ENCODE measurements around the gene EPHA8.

The EPHA8 gene

DNA sequence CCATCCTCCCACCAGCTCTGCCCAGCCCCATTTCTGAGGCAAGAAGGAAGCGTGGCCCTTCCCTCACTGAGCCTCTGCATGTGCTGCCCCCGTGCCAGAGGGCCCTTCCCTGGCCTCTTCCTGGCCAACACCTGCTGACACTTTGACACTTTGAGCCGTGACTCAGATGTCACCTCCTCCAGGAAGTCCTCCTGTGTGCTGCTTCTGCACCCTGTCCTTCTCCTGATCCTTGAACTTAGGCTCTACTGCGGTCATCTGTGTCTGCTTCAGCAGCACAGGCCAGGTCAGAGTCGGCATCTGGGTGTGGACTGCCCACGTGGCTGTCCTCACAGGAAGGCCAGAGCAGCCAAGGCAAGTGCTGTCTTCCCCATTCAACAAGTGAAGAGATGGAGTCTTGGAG is 19.6 kb upstream of the EPHA8 start:
- no peak overlapping the region for H3K4me3 ChIP-seq (ENCODE audit: low read depth, low read length)
- TF ChIP-seq, protein P1, sequence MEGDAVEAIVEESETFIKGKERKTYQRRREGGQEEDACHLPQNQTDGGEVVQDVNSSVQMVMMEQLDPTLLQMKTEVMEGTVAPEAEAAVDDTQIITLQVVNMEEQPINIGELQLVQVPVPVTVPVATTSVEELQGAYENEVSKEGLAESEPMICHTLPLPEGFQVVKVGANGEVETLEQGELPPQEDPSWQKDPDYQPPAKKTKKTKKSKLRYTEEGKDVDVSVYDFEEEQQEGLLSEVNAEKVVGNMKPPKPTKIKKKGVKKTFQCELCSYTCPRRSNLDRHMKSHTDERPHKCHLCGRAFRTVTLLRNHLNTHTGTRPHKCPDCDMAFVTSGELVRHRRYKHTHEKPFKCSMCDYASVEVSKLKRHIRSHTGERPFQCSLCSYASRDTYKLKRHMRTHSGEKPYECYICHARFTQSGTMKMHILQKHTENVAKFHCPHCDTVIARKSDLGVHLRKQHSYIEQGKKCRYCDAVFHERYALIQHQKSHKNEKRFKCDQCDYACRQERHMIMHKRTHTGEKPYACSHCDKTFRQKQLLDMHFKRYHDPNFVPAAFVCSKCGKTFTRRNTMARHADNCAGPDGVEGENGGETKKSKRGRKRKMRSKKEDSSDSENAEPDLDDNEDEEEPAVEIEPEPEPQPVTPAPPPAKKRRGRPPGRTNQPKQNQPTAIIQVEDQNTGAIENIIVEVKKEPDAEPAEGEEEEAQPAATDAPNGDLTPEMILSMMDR (IDR thresholded peaks at IDR 0.05; ENCODE audit: borderline replicate concordance, insufficient read depth, low read depth, low read length): no peak

DNA sequence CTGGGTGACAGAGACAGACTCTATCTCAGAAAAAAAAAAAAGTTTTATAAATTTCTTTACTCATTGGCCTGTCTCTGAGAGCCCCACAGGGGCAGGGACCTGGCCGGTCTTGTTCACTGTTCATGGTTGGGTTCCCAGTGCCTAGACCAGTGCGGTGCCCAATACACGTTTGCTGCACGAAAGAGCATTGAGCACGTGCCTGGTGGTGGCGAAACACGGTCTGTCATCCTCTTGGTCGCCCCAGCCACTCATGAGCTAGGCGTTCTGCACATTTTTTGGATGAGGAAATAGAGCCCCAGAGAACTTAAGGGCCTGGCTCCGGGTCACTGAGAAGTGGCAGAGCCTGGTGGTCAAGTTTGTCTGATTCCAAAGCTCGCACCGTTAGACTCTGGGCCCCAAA is 18.7 kb upstream of the EPHA8 start:
- TF ChIP-seq, protein P1 (IDR thresholded peaks at IDR 0.05; ENCODE audit: borderline replicate concordance, insufficient read depth, low read depth, low read length): no peak
- H3K4me3 ChIP-seq (ENCODE audit: low read depth, low read length): no peak overlapping the region

DNA sequence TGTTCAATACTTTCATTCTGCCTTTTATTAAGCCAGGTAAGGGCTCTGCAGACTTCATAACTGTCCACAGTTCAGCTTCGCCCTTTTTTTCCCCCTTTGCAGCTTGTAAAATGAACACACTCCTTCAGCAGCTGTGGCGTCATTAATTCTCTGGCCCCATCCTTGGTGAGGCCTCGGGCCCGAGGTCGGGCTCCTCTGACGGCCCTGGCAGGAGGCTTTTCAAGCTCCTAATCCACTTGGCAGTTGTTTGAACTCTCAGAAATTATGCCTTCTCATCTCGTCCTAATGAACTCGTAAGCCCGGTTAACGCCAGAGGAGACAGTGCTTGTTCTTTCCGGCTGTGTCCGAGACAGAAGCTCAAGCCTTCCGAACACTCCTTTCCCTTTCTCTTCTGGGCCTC is 18.1 kb upstream of the EPHA8 start:
- H3K4me3 ChIP-seq (ENCODE audit: low read depth, low read length): no peak overlapping the region
- TF ChIP-seq, protein P1 (IDR thresholded peaks at IDR 0.05; ENCODE audit: borderline replicate concordance, insufficient read depth, low read depth, low read length): no peak

DNA sequence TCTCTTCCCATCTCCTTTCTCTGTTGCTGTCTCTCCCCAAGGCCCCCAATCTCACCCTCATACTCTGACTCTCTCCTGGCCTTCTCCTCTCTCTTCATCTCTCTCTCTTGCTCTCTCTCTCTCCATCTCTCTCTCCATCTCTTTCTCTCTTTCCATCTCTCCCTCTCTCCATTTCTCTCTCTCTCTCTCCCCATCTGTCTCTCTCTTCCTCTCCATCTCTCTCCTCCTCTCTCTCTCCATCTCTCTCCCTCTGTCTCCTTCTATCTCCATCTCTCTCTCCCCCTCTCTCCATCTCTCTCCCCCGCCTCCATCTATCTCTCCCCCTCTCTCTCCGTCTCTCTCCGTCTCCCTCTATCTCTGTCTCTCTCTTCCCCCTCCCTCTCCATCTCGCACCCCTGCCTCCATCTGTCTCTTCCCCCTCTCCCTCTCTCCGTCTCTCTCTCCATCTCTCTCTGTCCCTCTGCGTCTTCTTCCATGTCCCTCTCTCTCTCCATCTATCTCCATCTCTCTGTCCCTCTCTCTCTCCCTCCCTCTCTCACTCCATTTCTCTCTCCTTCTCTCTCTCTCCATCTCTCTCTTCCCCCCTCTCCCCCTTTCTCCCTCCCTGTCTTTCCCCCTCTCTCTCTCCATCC is 16.0 kb upstream of the EPHA8 start:
- H3K4me3 ChIP-seq (ENCODE audit: low read depth, low read length): no peak overlapping the region
- TF ChIP-seq, protein P1 (IDR thresholded peaks at IDR 0.05; ENCODE audit: borderline replicate concordance, insufficient read depth, low read depth, low read length): no peak

DNA sequence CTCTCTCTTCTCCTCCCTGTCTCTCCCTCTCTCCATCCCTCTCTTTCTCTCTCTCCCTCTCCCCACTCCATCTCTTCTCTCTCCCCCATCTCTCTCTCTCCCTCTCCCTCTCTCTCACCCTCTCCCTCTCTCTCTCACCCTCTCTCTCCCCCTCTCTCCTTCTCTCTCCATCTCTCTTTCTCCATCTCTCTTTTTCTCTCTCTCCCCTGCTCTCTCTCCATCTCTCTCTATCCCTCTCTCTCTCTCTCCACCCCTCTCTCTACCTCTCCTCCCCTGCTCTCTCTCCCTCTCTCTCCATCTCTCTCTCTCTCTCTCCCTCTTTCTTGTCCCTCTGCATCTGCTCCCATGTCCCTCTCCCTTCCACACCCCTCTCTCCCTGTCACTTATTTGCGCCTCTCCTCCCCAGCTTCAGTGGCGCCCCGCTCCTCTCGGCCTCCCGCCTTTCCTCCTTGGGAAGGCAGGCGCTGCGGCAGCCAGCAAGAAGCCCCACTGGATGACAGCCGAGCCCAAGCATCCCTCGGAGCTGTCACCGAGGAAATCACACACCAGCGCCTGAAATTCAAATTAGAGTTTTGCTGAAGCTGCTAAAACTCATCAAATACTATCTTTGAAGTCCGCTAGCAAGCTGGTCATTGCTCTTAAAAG is 15.3 kb upstream of the EPHA8 start:
- H3K4me3 ChIP-seq (ENCODE audit: low read depth, low read length): no peak overlapping the region
- TF ChIP-seq, protein P1 (IDR thresholded peaks at IDR 0.05; ENCODE audit: borderline replicate concordance, insufficient read depth, low read depth, low read length): no peak

DNA sequence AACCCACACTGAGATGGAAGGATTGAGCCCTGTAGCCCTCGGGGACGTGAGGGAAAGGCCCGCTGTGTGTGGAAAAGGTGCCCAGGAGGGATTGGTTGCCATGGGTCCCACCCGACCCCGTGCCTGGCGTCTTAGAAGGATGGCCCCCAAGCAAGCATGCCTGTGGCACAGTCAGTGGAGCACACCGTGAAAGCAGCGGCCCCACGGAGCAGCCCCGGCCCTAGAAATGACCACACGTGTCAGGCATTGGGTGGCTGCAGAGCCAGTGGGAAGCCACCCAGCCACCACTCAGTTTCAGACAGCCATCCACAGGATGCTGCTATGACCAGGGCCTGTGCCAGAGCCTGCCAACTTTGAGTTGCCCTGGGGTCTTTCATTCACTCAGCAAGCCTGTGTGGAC is 13.3 kb upstream of the EPHA8 start:
- H3K4me3 ChIP-seq (ENCODE audit: low read depth, low read length): no peak overlapping the region
- TF ChIP-seq, protein P1 (IDR thresholded peaks at IDR 0.05; ENCODE audit: borderline replicate concordance, insufficient read depth, low read depth, low read length): no peak

DNA sequence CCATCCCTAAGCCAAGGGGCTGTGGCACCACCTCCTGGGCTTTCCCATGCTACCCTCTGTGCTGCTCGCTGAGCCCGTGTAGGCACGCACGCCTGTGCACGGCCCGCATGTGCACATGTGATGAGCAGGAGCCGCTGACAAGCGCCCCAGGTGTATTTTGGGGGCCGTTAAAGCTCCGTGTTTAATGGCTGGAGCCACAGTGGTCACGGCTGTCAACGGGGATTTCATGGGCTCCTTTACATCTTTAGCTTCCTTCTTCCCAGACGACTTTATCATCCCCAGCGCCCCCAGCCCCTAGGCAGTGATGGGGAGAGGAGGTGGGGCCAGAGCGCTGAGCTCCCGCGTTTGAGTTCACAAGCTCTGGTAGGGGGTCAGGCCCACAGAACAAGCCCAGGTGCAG is 11.7 kb upstream of the EPHA8 start:
- no peak overlapping the region for H3K4me3 ChIP-seq (ENCODE audit: low read depth, low read length)
- TF ChIP-seq, protein P1 (IDR thresholded peaks at IDR 0.05; ENCODE audit: borderline replicate concordance, insufficient read depth, low read depth, low read length): no peak

Measured in GM12875 (cell line).